Stimulated activated naive CD4-positive, alpha-beta T cell treated with Interleukin-2 at 50 U/mL for 16 hours (primary cell): ENCODE data around the gene CLSTN2.

ENCODE experiments used
- DNase-seq: peaks from one replicate; lab custom pipeline; 2025; lab: John Stamatoyannopoulos, UW

Gene CLSTN2

GRCh38 chr3:140052771-140053702, 118.1 kb downstream of the CLSTN2 start:
- no peak for DNase-seq

GRCh38 chr3:140053794-140054193, 118.8 kb downstream of the CLSTN2 start:
- DNase-seq: no peak

- no peak for DNase-seq
These were observed 120.3 kb downstream of the CLSTN2 start for GRCh38 chr3:140055092-140055791.

- no peak for DNase-seq
These were observed 121.1 kb downstream of the CLSTN2 start for GRCh38 chr3:140056047-140056446.

- no peak for DNase-seq
These were observed 126.2 kb downstream of the CLSTN2 start for GRCh38 chr3:140061211-140061610.

- no peak for DNase-seq
These were observed 127.5 kb downstream of the CLSTN2 start for GRCh38 chr3:140062461-140062860.

GRCh38 chr3:140067487-140067886, 132.5 kb downstream of the CLSTN2 start:
- no peak for DNase-seq

- no peak for DNase-seq
These were observed 133.6 kb downstream of the CLSTN2 start for GRCh38 chr3:140068494-140069017.

- no peak for DNase-seq
These were observed 138.5 kb downstream of the CLSTN2 start for GRCh38 chr3:140073278-140074045.

GRCh38 chr3:140076552-140076951, 141.6 kb downstream of the CLSTN2 start:
- no peak for DNase-seq

- DNase-seq: no peak
These were observed 142.4 kb downstream of the CLSTN2 start for GRCh38 chr3:140077406-140077805.

GRCh38 chr3:140078343-140078742, 143.4 kb downstream of the CLSTN2 start:
- DNase-seq: no peak

GRCh38 chr3:140078940-140079339, 144.0 kb downstream of the CLSTN2 start:
- DNase-seq: no peak

- DNase-seq: no peak
These were observed 146.9 kb downstream of the CLSTN2 start for GRCh38 chr3:140081887-140082286.

- DNase-seq: no peak
These were observed 150.0 kb downstream of the CLSTN2 start for GRCh38 chr3:140085001-140085400.

- DNase-seq: no peak
These were observed 151.7 kb downstream of the CLSTN2 start for GRCh38 chr3:140086642-140087041.

GRCh38 chr3:140088058-140088457, 153.1 kb downstream of the CLSTN2 start:
- DNase-seq: no peak

GRCh38 chr3:140088513-140088912, 153.5 kb downstream of the CLSTN2 start:
- DNase-seq: no peak

GRCh38 chr3:140089403-140090072, 154.6 kb downstream of the CLSTN2 start:
- no peak for DNase-seq

- no peak for DNase-seq
These were observed 156.2 kb downstream of the CLSTN2 start for GRCh38 chr3:140091143-140091542.

GRCh38 chr3:140092848-140093536, 158.0 kb downstream of the CLSTN2 start:
- no peak for DNase-seq
